ENCODE results near the gene CDCA5.

Gene CDCA5

GRCh38 chr11:65077451-65077850 is 6.4 kb downstream of the CDCA5 start:
- DNase-seq = no peak

GRCh38 chr11:65072631-65072966 is 11.2 kb downstream of the CDCA5 start:
- DNase-seq = no peak

- no peak for DNase-seq
These were observed 11.8 kb downstream of the CDCA5 start for GRCh38 chr11:65071907-65072630.

- DNase-seq = no peak
These were observed 14.6 kb downstream of the CDCA5 start for GRCh38 chr11:65069217-65069616.

- no peak for DNase-seq
These were observed 16.4 kb downstream of the CDCA5 start for GRCh38 chr11:65067446-65067845.

- no peak for DNase-seq
These were observed 17.0 kb downstream of the CDCA5 start for GRCh38 chr11:65066805-65067291.

DNA sequence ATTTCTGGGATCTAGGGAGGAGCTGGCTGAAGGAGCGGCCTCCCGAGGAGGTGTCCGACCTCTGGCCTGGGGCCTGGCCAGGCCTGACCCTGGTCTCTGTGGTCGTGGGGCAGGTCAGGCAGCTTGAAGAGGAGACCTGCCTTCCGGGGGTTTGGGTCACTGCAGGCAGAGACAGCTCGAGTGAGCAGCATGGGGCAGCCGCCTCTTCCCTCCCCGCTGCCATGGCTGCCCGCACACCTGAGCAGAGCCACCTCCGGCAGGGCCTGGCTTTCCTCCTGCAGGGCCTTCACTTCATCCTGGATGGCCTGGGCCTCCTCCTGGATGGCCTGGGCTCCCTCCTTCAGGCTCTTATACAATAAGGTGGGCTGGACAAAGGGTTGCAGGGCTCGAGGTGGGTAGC is 17.5 kb downstream of the CDCA5 start:
- DNase-seq = no peak

GRCh38 chr11:65065851-65066250 is 18.0 kb downstream of the CDCA5 start:
- DNase-seq = no peak

DNA sequence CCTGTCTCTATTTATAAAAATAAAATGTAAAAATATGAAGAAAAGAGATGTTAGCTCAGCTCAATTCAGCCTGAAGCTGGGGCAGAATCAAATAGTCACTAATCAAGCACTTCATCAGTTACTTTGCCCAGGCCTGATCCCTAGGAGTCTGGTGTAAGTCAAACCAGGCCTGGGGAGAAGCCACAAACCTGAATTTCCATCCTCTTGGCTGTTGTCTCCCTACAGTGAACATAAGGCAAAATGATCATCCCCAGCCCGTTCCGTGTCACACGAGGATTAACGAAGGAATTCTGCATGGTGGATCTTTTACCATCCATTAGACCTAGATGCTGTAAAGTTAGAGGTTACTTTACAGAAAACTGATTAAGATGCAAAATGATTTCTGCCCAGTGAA is 19.0 kb downstream of the CDCA5 start:
- DNase-seq = no peak

DNA sequence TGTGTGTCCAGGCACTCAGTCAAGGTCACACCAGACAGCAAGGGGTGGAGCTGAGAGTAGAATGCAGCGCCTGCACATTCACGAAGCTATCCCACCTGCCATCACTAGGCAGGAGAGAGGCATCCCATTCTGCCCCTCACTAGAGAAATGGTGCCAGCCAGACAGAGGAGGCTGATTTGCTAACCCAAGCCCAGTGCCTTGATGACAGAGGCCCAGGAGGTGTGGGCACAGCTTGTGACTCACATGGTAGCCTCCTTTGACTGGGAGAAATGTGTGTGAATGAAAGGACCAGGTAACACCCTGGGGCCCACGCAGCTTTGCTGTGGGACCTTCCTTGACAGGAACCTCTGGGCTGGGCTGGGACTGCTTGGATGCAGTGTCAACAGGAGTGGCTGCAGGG is 20.3 kb downstream of the CDCA5 start:
- no peak for DNase-seq

DNA sequence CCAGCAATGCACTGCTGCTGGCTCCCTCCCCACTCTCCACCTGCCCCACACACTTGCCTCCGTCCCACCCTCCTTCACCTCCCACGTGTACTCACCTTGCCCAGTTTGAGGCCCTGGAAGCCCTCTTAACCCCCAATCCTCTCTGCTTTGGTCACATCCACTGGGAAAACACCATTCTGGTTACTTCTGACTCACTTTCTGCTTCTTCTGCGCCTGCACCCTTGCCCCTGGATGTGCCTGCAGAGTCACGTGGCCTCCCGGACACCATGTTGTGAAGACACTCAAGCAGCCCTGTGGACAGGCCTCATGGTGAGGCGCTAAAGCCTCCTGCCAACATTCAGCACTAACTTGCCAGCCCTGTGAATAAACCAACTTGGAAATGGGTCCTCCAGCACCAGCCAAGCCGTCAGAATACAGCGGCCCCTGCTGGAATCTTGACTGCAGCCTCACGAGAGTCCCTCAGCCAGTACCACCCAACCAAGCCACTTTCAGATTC is 22.9 kb downstream of the CDCA5 start:
- no peak for DNase-seq

DNA sequence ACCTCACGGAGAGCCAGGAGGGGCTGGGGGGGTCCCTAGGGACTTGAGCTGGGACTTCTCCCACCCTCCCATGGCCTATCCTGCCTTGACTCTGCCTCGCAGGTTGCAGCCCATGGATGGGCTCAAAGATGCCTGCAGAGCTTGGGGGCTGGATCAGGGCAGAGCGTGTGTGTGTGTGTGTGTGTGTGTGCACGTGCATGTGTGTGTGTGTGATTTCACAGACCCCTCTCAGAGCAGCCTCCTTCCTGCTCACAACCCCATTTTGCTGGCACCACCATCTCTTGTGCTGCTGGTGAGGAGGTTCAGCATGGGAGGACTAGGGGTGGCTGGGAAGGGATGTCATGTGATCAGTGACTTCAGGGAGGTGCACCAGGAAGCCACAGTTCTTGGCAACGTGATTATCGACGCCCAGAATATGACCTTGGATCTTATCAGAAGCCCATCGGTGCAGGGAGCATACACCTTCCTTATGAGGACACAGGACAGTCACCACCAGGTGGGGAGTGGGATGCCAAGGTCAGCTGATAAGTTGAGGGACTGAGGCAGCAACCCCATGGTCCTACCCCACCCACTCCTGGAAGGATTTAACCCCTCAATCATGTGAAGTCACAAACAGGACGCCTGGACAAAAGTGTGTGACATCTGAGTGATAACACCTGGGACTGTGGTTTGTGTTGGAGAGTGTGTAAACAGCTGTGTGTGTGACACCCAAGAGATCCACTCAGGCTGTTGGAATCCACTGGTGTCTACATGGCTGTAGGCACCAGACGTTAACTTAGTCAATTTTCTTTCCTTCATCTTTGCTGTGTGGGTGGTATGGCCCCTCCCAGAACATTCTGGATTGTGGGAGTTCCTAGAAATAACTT is 23.6 kb downstream of the CDCA5 start:
- DNase-seq = no peak

DNA sequence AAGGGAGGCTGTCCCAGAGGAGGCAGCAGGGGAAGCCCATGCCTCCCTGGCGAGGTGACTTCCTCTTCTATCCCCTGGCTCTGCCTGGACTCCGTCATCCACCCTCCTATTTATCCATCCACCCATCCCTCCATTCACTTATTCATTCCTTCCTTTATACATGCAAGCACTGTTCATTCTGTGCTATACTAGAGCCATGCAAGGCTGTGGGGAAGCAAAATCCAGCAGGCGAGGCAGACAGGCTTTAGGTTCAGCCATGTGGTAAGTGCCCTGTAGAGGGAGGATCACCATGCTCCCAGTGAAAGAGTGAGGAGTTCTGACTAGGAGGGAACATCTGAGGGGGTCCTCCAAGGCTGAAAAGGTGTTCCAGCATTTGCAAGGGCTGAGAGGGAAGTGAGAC is 24.3 kb downstream of the CDCA5 start:
- no peak for DNase-seq

GRCh38 chr11:65058419-65059054 is 25.3 kb downstream of the CDCA5 start, which contains the start of gene NAALADL1:
NAALADL1 (minus strand) TSS chr11:65058553; CDS start chr11:65058521, 32 bp downstream.
- DNase-seq = no peak

DNA sequence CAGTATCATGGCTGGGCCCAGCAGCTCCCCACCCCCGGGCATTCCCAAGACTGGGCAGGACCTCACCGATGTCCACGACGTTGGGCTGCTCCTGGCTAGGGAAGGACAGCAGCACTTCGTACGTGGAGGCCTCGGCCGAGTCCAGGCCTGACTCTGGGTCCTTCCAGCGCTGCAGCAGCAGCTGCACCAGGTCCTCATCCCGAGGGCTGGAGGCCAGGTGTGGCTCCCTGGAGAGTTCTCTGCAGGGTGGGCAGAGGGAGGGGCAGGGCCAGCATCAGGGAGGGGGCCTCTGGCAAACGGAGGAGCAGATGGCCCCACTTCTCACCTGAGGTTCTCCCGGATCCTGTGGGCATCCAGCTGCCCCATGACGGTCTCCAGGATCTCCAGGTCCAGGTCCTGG is 25.8 kb downstream of the CDCA5 start:
- no peak for DNase-seq

DNA sequence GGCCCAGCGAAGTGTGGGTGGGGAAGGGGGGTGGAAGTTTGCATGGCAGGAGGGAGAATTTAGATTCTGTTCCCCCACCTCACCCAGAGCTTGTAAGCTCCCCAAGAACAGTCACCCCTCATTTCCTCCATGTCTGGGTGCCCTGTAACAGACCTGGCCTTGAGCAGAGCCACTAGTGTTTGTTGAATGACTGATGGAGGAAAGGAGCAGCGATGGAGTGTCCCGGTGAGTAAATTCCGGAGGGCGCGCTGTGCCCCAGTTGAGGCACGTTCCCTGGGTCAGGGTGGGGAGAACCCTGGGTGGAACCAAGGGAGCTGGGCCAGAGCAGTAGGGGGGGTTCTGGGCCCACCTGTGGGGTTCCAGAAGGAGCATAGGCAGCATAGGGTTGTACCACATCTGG is 26.3 kb downstream of the CDCA5 start:
- DNase-seq = no peak

- no peak for DNase-seq
These were observed 26.8 kb downstream of the CDCA5 start for GRCh38 chr11:65056999-65057398.

DNA sequence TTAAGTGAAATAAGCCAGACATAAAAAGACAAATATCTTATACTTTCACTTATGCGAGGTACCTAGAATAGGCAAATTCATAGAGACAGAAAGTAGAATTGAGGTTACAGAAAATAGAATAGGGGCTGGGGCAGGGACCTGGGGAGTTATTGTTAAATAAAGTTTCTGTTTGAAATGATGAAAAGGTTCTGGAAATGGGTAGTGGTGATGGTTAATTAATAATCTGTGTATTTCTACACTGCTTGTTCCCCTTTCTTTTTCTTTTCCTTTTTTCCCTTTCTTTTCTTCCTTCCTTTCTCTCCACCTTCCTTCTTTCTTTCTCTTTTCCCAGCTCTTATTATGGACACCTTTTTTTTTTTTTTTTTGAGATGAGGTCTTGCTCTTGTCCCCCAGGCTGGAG is 28.3 kb downstream of the CDCA5 start:
- DNase-seq = no peak

DNA sequence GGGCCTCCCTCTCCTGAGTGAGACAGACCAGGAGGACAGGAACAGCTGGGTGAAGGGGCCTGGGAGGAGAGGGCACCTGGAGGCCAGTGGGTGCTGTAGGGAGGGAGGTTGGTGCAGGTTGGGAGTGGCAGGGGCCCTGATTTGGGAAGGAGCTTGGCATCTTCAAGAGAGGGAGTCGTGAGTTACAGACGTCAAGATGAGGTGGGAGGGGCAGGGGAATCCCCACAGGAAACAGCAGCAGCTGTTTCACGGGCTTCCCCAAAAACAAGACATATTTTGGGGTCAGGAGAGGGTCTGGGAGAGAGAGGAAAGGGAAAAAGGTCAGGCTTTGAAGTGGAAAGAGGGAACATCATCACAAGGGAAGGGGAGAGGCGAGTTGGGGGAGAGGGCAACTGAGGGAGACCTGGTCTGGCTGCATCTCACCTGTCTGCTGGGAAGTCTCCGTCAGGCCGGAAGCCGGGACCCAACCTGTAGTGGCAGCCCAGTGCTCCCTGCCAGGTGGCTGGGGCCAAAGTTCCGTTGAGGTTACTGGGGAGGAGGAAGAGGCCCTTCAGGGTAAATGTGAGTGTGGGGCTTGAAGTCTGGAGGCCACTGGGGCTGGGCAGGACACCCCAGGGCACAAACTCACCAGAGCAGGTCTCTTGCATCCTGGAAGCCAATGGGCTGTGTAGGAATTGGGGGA is 29.9 kb downstream of the CDCA5 start:
- no peak for DNase-seq

GRCh38 chr11:65051398-65051858 is 32.4 kb downstream of the CDCA5 start:
- DNase-seq = no peak

Measured in amygdala (tissue), 56 donors.